Subcutaneous abdominal adipose tissue (tissue), 5 donors: ENCODE data around the gene ABI2.
"Not testable (repeated sequence)": the region's sequence is repeated elsewhere in the genome, so short reads cannot be mapped to it uniquely, and the experiment has no call there.

Experiments used
- H3K27ac ChIP-seq: one replicate; pipeline ENCODE4 v1.7.0; 2013; ENCODE audit warnings: low read depth, mild to moderate bottlenecking, inconsistent platforms, low read length, moderate library complexity
- H3K27me3 ChIP-seq, 5 donors: one replicate each; pipeline ENCODE4 v1.7.0; 2013; ENCODE audit warnings: low read length in 5 of 5, inconsistent platforms in 1 of 5; ENCODE audit not compliant: control insufficient read depth in 5 of 5, insufficient read depth in 4 of 5
- H3K36me3 ChIP-seq, 5 donors: one replicate each; pipeline ENCODE4 v1.7.0; 2013; ENCODE audit warnings: low read length in 5 of 5; ENCODE audit not compliant: control insufficient read depth in 5 of 5, insufficient read depth in 5 of 5
- H3K4me1 ChIP-seq, 5 donors: one replicate each; pipeline ENCODE4 v1.7.0; 2013; ENCODE audit warnings: low read length in 5 of 5, mild to moderate bottlenecking in 3 of 5, moderate library complexity in 1 of 5; ENCODE audit not compliant: control insufficient read depth in 5 of 5, insufficient read depth in 5 of 5
- H3K4me3 ChIP-seq, 5 donors: one replicate each; pipeline ENCODE4 v1.7.0; 2013; ENCODE audit warnings: low read length in 5 of 5, low read depth in 1 of 5
- H3K9ac ChIP-seq, 5 donors: one replicate each; pipeline ENCODE4 v1.7.0; 2013; ENCODE audit warnings: low read length in 5 of 5, mild to moderate bottlenecking in 4 of 5, moderate library complexity in 3 of 5
- H3K9me3 ChIP-seq, 5 donors: one replicate each; pipeline ENCODE4 v1.7.0; 2013; ENCODE audit warnings: low read length in 5 of 5; ENCODE audit not compliant: control insufficient read depth in 5 of 5
- donor health status: healthy.
- donor health status: healthy.
- donor health status: healthy.
- donor health status: healthy.
- donor health status: healthy.

ABI2 gene

DNA sequence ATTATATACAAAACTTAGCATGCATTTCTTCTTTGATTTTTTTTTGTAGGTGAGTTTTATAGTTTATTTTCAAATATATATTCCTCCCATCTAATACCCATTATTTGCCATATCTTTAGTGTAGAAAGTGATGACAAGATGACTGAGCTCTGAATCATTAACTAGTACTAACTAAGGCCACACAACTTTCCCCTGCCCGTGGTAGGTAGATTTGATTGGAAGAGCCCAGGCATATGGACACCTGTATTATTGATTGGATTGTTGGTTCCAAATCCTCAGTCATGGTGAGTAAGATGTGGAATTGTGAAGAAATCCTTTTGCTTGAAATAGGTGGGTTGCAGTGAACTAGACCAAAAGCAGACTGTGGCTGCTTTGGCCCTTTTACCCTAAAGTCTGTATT, 54.8 kb downstream of the ABI2 start:
- Histone ChIP-seq H3K4me1 (no peaks in the 10 kb centered on the region), H3K4me3 (no peak overlapping the region)

DNA sequence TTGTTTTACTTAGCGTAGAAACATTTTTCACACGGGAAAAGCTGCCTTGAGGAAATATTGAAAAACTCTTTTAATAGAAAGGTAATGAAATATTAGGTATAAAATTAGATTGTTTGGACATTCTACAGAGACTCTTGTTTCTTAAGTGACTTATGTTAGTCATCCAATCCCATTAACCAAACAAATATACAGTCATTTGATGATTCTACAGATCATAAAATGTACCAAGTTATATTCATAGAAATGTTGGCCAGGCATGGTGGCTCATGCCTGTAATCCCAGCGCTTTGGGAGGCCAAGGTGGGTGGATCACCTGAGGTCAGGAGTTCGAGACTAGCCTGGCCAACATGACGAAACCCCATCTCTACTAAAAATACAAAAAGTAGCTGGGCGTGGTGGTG, 60.0 kb downstream of the ABI2 start:
- not testable (repeated sequence) for H3K4me1 ChIP-seq

More for the DNA sequence above, 54.8 kb downstream of the ABI2 start:
- Histone ChIP-seq H3K36me3 (no peaks in the 10 kb centered on the region), H3K9me3 (no peaks in the 10 kb centered on the region), H3K27me3 (no peaks in the 10 kb centered on the region), H3K27ac (no peak overlapping the region), H3K9ac (no peak overlapping the region)

DNA sequence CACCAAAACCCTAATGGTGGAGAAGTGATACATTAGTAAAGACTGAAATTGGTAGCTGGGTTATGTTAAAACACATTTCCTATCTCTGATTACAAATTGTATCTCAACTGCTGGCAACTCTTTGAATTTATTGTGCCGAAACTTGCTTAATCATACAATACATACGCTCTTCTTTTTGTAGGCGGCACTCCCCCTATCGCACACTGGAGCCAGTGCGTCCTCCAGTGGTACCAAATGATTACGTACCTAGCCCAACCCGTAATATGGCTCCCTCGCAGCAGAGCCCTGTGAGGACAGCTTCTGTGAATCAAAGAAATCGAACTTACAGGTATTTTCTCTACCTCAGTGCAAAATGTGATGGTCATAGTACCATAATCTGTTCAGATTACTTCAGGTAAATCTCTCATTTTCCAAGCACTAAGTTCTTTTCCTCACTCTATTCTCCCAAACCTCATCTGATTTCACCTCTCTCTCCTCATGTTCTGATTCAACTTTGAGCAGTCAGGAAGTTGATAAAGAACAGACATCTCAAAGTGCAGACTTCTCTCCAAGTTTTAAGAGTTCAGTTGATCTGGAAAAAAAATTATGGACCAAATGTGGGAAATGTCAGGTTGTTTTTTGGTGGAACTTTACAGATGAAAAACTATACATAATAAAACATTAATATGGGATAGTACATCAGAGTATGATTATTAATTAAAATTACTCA, 66.5 kb downstream of the ABI2 start:
- peaks cover 0 to 4% (median 3%) of the 10 kb centered on the region in 5 donors for H3K9me3 ChIP-seq
- no peaks in the 10 kb centered on the region for H3K4me1 ChIP-seq
- H3K4me3 ChIP-seq, result no peak overlapping the region
- peaks cover 2 to 15% (median 3%) of the 10 kb centered on the region in 5 donors for H3K36me3 ChIP-seq
- no peak overlapping the region for H3K27ac ChIP-seq
- no peaks in the 10 kb centered on the region for H3K27me3 ChIP-seq
- H3K9ac ChIP-seq, result no peak overlapping the region

More for the DNA sequence above, 60.0 kb downstream of the ABI2 start:
- H3K27ac ChIP-seq, H3K27me3 ChIP-seq, H3K9me3 ChIP-seq, H3K9ac ChIP-seq, H3K4me3 ChIP-seq, H3K36me3 ChIP-seq: not testable (repeated sequence)

DNA sequence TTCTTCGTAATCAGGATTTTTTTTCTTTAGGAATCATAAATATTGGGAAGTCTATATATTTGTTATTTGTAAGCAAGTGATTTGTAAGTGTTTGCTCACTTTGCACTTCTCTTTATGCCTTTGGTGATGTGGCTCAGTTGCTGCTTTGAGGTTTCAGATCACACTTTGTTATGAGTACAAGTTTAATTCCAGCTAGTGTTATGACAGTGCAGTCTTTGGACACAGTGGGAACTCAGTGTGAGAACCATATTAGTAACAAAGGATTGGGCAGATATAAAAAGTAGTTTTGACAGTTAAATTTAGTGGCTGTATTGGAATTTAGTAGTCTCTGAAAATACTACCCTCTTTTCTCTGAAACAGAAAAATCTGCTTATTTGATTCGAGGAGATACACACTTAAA, 67.7 kb downstream of the ABI2 start:
- H3K36me3 ChIP-seq, result peaks cover 2 to 15% (median 3%) of the 10 kb centered on the region in 5 donors
- H3K4me1 ChIP-seq, result peaks cover 0 to under 1% (median 0%) of the 10 kb centered on the region in 5 donors
- no peak overlapping the region for H3K4me3 ChIP-seq
- peaks cover 0 to 4% (median 3%) of the 10 kb centered on the region in 5 donors for H3K9me3 ChIP-seq
- H3K9ac ChIP-seq, result no peak overlapping the region
- H3K27me3 ChIP-seq, result no peaks in the 10 kb centered on the region
- H3K27ac ChIP-seq, result no peak overlapping the region

DNA sequence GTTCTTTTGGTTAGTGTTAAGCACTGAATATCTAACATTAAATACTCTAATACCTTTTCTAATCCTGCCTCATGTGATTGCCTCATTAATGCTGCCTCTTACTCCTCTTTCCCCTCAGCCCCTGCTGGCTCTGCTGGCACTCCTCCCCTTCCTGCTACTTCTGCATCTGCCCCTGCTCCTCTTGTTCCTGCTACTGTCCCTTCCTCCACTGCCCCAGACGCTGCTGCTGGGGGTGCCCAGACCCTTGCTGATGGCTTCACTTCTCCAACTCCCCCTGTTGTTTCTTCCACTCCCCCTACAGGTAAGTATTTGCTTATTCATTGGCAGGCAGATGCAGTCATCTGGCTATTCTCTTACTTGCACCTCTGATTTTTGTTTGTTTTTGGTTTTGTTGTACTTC, 68.5 kb downstream of the ABI2 start:
- Histone ChIP-seq H3K36me3 (peaks cover 2 to 15% (median 3%) of the 10 kb centered on the region in 5 donors), H3K9ac (no peak overlapping the region), H3K27ac (no peak overlapping the region), H3K4me1 (peaks cover 0 to 5% (median 0%) of the 10 kb centered on the region in 5 donors), H3K4me3 (no peak overlapping the region), H3K27me3 (no peaks in the 10 kb centered on the region), H3K9me3 (peaks cover 0 to 4% (median 3%) of the 10 kb centered on the region in 5 donors)

DNA sequence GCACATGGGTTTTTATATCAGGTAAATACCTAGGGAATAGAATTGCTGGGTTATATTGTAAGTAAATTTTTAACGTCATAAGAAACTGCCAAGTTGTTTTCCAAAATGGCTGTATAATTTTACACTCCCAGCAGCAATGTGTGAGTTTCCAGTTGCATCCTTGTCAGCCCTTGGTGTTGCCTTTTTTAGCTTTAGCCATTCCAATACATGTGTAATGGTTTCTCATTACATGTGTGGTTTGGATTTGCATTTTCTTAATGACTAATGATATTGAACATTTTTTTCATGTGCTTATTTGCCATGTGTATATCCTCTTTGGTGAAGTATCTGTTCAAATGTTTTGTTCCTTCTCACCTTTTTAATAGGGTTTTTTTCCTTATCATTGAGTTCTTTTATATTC, 70.8 kb downstream of the ABI2 start:
- peaks cover 0 to 4% (median 3%) of the 10 kb centered on the region in 5 donors for H3K9me3 ChIP-seq
- H3K27me3 ChIP-seq, result no peaks in the 10 kb centered on the region
- H3K9ac ChIP-seq, result no peak overlapping the region
- H3K27ac ChIP-seq, result no peak overlapping the region
- H3K36me3 ChIP-seq, result peaks cover 3 to 13% (median 8%) of the 10 kb centered on the region in 5 donors
- peaks cover 0 to 5% (median 0%) of the 10 kb centered on the region in 5 donors for H3K4me1 ChIP-seq
- H3K4me3 ChIP-seq, result no peak overlapping the region

DNA sequence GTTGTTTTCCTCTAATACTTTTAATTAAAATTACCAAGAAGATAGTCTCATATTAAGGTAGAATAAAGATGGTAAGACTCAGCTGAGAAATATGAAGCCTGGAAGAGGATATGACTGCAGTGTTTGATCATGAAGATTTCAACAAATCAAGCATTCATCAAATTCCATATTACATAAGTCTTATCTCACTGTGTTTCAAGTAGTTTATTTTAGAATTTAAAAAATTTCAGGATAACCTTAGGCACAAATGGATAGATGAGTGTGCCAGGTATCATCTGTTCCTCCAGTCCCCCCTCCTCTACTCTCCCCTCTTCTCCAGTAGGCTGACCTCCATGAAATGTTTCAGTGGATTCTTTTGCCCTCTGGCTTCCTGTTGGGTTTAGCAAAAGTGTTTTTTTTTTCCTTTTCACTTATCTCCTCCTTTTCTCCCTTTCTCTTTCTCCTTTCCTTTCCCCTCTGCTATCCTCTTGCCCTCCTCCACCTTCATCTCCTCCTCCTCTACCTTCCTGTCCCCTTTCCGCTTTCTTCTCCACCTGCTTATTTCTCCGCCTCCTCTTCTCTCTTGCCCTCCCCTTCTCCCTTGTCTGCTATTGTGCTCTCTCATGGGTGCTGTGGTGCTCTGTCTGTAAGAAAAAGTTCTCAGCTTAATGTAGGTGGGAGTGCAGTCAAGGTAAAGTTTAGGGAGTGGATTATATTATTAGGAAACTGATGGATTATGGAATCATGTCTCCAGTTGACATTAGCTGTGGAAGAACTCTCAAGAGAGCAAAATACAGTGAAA, 72.8 kb downstream of the ABI2 start:
- peaks cover 0 to 4% (median 3%) of the 10 kb centered on the region in 5 donors for H3K9me3 ChIP-seq
- H3K4me1 ChIP-seq, result peaks cover 0 to 5% (median 0%) of the 10 kb centered on the region in 5 donors
- no peak overlapping the region for H3K9ac ChIP-seq
- H3K27ac ChIP-seq, result no peak overlapping the region
- peaks cover 4 to 6% (median 6%) of the 10 kb centered on the region in 5 donors for H3K36me3 ChIP-seq
- no peak overlapping the region for H3K4me3 ChIP-seq
- no peaks in the 10 kb centered on the region for H3K27me3 ChIP-seq

DNA sequence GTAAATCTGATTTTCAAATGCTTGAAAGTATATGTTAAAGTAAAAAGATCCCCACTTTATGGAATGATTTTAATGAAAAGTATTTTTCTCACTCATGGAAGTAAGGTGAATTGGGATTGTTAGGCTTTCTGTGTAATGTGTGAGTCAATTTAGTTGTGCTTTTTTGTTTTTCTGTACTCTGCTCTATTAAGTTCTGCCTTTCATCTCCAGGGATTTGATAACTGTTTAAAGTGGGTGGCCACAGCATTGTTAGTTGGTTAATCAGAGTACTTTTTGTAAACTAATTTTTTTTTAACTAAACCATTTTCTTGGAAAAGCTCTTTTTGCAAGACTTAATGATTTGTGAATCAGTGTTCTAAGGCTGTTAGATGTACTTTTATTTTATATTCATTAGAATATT, 76.8 kb downstream of the ABI2 start:
- no peak overlapping the region for H3K4me3 ChIP-seq
- H3K27me3 ChIP-seq, result no peaks in the 10 kb centered on the region
- H3K9ac ChIP-seq, result no peak overlapping the region
- no peak overlapping the region for H3K27ac ChIP-seq
- H3K36me3 ChIP-seq, result peaks cover 0 to 12% (median 5%) of the 10 kb centered on the region in 5 donors
- no peaks in the 10 kb centered on the region for H3K9me3 ChIP-seq
- H3K4me1 ChIP-seq, result peaks cover 0 to 5% (median 0%) of the 10 kb centered on the region in 5 donors

DNA sequence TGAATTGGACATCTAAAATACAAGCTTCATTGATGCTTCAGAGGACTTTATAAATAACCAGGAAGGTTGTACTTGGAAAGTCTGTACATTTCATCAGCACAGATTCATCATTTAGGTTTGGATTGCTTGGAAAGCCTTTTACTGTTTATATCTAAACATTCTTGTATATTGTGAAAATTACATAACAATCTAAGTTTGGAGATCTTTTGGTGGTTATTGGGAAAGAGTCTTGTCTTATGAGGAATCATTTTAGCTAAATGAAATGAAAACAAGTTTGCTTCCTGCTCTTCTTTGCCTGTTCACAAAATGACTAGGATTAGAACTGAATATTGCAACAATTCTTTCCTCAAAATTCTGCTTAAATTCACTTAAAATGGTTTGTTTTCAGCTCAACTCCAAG, 79.3 kb downstream of the ABI2 start:
- Histone ChIP-seq H3K4me1 (peaks cover 0 to 6% (median 4%) of the 10 kb centered on the region in 5 donors), H3K27me3 (no peaks in the 10 kb centered on the region), H3K27ac (no peak overlapping the region), H3K9me3 (no peaks in the 10 kb centered on the region), H3K4me3 (no peak overlapping the region), H3K36me3 (peaks cover 0 to 12% (median 8%) of the 10 kb centered on the region in 5 donors), H3K9ac (no peak overlapping the region)
